NCI-H345 treated with DMSO at 0.1 percent for 48 hours (cell line): ENCODE results near the gene B2M.
"Not testable (repeated sequence)": the region's sequence is repeated elsewhere in the genome, so short reads cannot be mapped to it uniquely, and the experiment has no call there.

Source experiments
- DNase-seq: peaks from one replicate; lab custom pipeline; 2025; ENCODE audit not compliant: unreplicated experiment; lab: John Stamatoyannopoulos, UW

Gene B2M

GRCh38 chr15:44711096-44711742 is at the start of gene B2M, which contains the start of gene PATL2:
TSS of gene B2M (plus strand) at chr15:44711517. CDS start at chr15:44711547, 30 bp downstream.
TSS of gene PATL2 (minus strand) at chr15:44711323. CDS start at chr15:44676490, 34,833 bp downstream.
- peak; percentile 85 for DNase-seq

GRCh38 chr15:44661576-44661975 is 49.7 kb upstream of the B2M start:
- no peak for DNase-seq

- DNase-seq, result peak; percentile 4
Observed at GRCh38 chr15:44662478-44663409, 48.6 kb upstream of the B2M start.

GRCh38 chr15:44663410-44664308 is 47.7 kb upstream of the B2M start, which contains the start of gene SPG11:
TSS of gene SPG11 (minus strand) at chr15:44663662. CDS start at chr15:44663647, 15 bp downstream.
- peak; percentile 75 for DNase-seq

- no peak for DNase-seq
Observed at GRCh38 chr15:44666210-44667038, 44.9 kb upstream of the B2M start.

GRCh38 chr15:44667039-44667360 is 44.3 kb upstream of the B2M start:
- DNase-seq, result no peak

- DNase-seq, result no peak
Observed at GRCh38 chr15:44668921-44669320, 42.4 kb upstream of the B2M start.

GRCh38 chr15:44670087-44670950 is 41.0 kb upstream of the B2M start:
- no peak for DNase-seq

GRCh38 chr15:44673639-44674038 is 37.7 kb upstream of the B2M start:
- DNase-seq, result no peak

GRCh38 chr15:44675911-44676310 is 35.4 kb upstream of the B2M start:
- no peak for DNase-seq

GRCh38 chr15:44676676-44677075 is 34.6 kb upstream of the B2M start:
- no peak for DNase-seq

GRCh38 chr15:44682211-44682610 is 29.1 kb upstream of the B2M start:
- DNase-seq, result no peak

GRCh38 chr15:44682809-44683682 is 28.3 kb upstream of the B2M start:
- peak; percentile 28 for DNase-seq

- not testable (repeated sequence) for DNase-seq
Observed at GRCh38 chr15:44689318-44689717, 22.0 kb upstream of the B2M start.

GRCh38 chr15:44690245-44690644 is 21.1 kb upstream of the B2M start:
- not testable (repeated sequence) for DNase-seq

- no peak for DNase-seq
Observed at GRCh38 chr15:44692659-44693058, 18.7 kb upstream of the B2M start.

GRCh38 chr15:44694416-44694815 is 16.9 kb upstream of the B2M start:
- no peak for DNase-seq

- DNase-seq, result no peak
Observed at GRCh38 chr15:44695294-44695693, 16.0 kb upstream of the B2M start.
